GM20000 (cell line): ENCODE data around the gene RPRML.

Experiments
- DNase-seq: peaks from one replicate; pipeline ENCODE4 v3.0.0; 2012; ENCODE audit warnings: low spot score
- TF ChIP-seq, protein P1 (sequence below): IDR thresholded peaks from 2 replicates; pipeline ENCODE4 v1.5.1; 2012; ENCODE audit warnings: mild to moderate bottlenecking, control low read depth; ENCODE audit errors: extremely low read depth, missing control alignments

Gene RPRML

DNA sequence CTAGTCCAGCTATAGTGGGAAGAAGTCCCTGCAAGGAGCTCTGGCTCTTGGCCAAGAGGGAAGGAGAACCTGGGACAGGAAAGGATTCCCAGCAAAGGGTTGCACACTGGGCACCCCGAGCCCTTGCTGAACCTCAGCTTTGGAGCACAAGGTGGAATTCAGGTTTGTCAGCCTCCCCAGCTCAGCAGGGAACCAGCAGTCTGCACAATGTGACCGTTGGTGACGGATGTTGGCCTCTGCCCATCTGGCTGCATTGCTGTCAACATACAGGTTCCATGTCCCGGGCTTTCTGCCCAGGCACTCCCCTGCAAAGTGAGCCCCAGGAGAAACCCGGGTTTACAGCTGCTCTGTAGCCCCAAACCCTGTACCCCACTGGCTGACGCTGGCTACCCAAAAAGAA, 6.7 kb downstream of the RPRML start:
- TF ChIP-seq, protein P1, sequence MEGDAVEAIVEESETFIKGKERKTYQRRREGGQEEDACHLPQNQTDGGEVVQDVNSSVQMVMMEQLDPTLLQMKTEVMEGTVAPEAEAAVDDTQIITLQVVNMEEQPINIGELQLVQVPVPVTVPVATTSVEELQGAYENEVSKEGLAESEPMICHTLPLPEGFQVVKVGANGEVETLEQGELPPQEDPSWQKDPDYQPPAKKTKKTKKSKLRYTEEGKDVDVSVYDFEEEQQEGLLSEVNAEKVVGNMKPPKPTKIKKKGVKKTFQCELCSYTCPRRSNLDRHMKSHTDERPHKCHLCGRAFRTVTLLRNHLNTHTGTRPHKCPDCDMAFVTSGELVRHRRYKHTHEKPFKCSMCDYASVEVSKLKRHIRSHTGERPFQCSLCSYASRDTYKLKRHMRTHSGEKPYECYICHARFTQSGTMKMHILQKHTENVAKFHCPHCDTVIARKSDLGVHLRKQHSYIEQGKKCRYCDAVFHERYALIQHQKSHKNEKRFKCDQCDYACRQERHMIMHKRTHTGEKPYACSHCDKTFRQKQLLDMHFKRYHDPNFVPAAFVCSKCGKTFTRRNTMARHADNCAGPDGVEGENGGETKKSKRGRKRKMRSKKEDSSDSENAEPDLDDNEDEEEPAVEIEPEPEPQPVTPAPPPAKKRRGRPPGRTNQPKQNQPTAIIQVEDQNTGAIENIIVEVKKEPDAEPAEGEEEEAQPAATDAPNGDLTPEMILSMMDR, result no peak
- DNase-seq, result no peak

DNA sequence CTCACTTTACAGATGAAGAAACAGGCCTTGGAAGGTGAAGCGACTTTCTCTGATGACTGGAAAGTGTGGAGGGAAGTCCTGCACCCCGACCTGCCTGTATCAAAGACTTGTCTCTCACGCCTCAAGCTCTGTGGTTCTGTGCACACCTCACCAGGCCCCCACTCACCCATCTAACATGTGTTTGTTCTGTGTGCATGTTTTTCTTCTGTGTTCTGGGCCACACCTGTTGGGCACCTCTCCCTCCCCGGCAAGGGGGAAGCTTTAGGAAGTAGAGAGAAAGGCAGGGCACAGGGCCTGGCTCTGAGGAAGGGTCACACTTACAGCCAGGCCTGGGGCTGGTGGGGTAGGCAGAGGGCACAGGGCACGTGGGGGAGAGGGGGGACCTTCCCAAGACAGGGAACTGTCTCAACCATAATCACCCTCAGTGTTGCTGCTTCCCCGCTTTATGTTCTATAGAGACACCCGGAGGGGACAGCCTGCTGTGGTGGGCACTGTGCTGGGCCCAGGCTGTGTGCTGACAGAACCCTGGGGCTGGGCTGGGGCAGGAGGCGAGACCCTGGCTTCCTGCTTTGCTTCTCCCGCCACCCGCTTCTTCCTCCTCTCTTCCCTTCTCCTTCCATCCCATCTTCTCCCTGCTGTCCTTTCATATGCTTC, 7.3 kb downstream of the RPRML start:
- no peak for DNase-seq
- TF ChIP-seq, protein P1, result no peak

DNA sequence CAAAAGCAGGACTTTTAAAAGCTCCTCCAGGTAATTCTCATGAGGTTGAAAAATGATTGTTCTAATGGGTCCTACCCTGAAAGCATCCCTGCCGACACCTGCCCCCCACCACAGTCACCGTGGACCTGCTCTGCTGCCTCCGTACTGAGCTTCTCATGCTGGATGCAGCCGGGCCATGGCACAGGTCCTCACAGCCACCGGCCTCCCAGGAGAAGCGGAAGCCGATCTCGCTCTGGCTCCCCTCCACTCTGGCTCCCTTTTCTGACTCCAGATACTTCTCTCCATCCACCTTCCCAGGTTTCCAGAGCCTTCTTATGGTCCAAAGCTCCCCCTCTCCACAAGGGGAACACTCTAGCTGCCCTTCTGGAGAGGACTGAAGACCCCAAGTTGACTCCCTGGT, 10.2 kb downstream of the RPRML start:
- no peak for DNase-seq
- TF ChIP-seq, protein P1, result no peak

DNA sequence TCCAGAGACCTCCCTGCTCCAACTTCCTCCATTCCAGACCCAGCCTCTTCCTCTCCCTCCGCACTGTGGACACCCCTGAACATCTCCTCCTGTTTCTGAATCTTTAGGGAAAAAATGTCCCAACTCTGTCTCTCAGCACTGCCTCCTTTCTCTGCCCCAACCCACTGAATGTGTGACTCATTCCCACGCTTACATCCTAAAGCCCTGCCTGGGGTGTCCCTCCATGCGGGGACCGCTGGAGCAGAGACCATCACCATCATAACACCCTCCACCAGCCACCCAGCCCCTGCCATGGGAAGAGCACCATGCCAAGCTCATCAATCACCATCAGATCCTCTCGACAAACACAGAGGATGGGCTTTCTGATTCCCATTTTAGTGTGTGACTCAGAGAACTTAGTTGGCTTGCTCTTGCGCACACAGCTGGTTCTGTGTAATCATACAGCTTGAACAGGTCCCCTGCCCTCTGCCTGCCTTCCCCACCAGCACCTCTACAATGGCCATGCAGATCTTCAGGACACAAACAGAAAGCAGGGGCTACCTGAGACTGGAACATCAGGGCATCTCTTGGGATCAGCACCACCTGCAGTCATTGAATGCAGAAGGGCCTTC, 10.7 kb downstream of the RPRML start:
- no peak for DNase-seq
- TF ChIP-seq, protein P1, result no peak

DNA sequence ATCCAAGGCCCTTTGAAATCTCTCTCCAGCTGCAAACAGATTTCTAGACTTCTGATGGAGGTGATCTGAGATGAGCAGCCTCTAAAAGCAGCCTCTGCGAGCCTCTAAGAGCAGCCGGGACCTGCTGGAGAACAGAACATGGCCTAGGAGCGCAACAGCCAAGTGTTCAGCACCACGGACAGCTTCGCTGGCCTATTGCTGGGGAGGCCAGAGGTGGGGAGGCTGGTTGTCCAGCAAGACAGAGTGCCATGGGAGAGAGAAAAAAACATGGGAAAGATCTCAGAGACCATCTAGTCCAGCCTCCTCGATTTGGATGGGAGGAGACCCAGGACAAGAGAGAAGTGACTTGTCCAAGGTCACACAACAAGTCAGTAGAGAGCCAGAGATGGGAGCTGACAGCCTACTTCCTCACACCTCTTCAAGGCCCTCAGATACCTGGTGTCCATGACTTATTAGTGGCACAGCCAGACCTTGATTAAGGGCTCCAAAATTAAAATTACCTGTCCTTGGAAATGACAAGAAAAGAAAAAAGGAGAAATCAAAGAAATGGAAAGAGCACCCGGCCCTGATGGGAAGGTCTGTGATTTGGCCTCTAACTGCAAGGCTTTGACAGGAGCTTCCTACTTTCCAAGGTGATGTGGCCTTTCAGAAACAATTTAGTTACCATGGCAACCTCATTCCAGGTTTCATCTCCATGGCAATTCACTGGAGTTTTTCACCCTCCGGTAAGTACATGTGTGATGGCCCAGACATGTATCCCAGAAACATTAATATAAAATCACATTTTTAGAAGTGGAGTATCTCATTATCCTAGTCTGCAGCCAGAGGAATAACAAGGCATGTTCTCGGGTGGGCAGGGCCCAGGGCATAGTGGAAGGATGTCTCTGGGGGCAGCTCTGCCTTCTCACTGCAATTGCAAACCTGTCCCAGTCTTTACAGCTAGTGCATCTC, 14.5 kb downstream of the RPRML start:
- TF ChIP-seq, protein P1, result no peak

DNA sequence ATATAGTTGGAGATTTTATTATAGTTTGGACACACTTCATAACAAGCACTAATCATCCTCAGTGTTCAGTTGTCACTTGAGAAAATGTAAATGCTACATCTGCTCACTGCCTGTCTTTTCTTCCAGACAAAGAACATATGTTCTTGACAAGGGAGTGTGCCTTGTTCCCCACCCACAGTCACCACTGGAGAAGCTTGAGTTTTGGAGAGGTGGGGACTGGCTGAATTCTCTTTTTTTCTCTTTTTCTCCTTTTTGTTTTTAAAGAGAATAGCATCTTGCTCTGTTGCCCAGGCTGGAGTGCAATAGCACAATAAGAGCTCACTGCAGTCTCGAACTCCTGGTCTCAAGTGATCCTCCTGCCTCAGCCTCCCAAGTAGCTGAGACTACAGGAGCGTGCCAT, 15.5 kb downstream of the RPRML start:
- TF ChIP-seq, protein P1, result no peak
- DNase-seq, result no peak

More for the DNA sequence above, 14.5 kb downstream of the RPRML start:
- no peak for DNase-seq

DNA sequence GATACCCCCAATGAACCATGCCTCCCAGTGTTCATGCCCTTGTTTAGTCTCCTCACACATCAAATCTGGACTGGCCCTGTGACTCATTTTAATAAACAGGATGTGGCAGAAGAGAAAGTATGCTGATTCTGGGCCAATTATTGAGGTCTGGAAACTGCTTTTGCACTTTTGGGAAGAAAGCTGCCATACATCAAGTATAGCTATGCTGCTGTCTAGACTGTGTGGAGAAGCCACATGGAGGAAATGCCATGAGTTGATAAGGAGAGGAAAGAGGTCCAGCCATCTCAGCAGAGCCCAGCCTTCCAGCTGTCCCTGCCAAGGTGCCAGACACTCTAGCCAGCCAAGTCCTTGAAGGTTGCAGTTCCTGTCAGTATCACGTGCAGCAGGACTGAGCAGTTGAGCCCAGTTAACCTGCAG, 16.7 kb downstream of the RPRML start:
- TF ChIP-seq, protein P1, result no peak
- DNase-seq, result no peak
